Globus pallidus (tissue), 1 donor: ENCODE measurements around the gene CSMD2.

Experiments
- DNase-seq: peaks from one replicate; pipeline ENCODE4 v3.0.0-alpha.2; 2015; ENCODE audit warnings: low spot score

Gene CSMD2

GRCh38 chr1:33680281-33680840 lies 484.7 kb downstream of the CSMD2 start:
- DNase-seq: no peak

GRCh38 chr1:33670567-33670966 lies 494.5 kb downstream of the CSMD2 start:
- no peak for DNase-seq

GRCh38 chr1:33668695-33669094 lies 496.3 kb downstream of the CSMD2 start:
- no peak for DNase-seq

GRCh38 chr1:33667386-33668282 lies 497.4 kb downstream of the CSMD2 start:
- DNase-seq: no peak

GRCh38 chr1:33666616-33667015 lies 498.4 kb downstream of the CSMD2 start:
- DNase-seq: no peak

GRCh38 chr1:33661811-33662454 lies 503.1 kb downstream of the CSMD2 start:
- DNase-seq: no peak

GRCh38 chr1:33660956-33661355 lies 504.1 kb downstream of the CSMD2 start:
- no peak for DNase-seq

GRCh38 chr1:33660244-33660643 lies 504.8 kb downstream of the CSMD2 start:
- DNase-seq: no peak

GRCh38 chr1:33659641-33660040 lies 505.4 kb downstream of the CSMD2 start:
- DNase-seq: no peak

- no peak for DNase-seq
Measured at GRCh38 chr1:33657833-33658232, 507.2 kb downstream of the CSMD2 start.

GRCh38 chr1:33656467-33657005 lies 508.5 kb downstream of the CSMD2 start:
- no peak for DNase-seq

- DNase-seq: no peak
Measured at GRCh38 chr1:33655496-33655895, 509.5 kb downstream of the CSMD2 start.

- no peak for DNase-seq
Measured at GRCh38 chr1:33654267-33654834, 510.7 kb downstream of the CSMD2 start.

- DNase-seq: no peak
Measured at GRCh38 chr1:33653226-33653625, 511.8 kb downstream of the CSMD2 start.

GRCh38 chr1:33650708-33651107 lies 514.3 kb downstream of the CSMD2 start:
- no peak for DNase-seq

- no peak for DNase-seq
Measured at GRCh38 chr1:33649759-33650158, 515.3 kb downstream of the CSMD2 start.

GRCh38 chr1:33643216-33643615 lies 521.8 kb downstream of the CSMD2 start:
- DNase-seq: no peak

- no peak for DNase-seq
Measured at GRCh38 chr1:33641104-33641830, 523.8 kb downstream of the CSMD2 start.

GRCh38 chr1:33640114-33640660 lies 524.8 kb downstream of the CSMD2 start:
- peak; percentile 48 for DNase-seq

GRCh38 chr1:33637846-33638440 lies 527.1 kb downstream of the CSMD2 start:
- DNase-seq: no peak

- no peak for DNase-seq
Measured at GRCh38 chr1:33636209-33636608, 528.8 kb downstream of the CSMD2 start.
